HCT116 (cell line): ENCODE results near the gene PRR14L. TPM values are rescaled to one million over a fixed set of nuclear protein-coding genes. Genes with fewer than 3 reads are reported as not detected.

Experiments used
- ATAC-seq: fragments of 200-7000 bp; cut with Tn5 transposase; 2 replicates; pipeline ENCODE4 v1.9.1; 2020; ENCODE audit warnings: mild to moderate bottlenecking, moderate library complexity
- BruUV-seq: library from RNA; stranded (reverse); fragments of 400-500 nt; replicated peaks from 2 replicates; lab custom pipeline; 2021; lab: Mats Ljungman, UMichigan
- CTCF ChIA-PET: fragments of 300-600 bp; sonication (Branson Sonifier 250); formaldehyde crosslinking; loops from one replicate; lab custom pipeline; 2021; ENCODE audit warnings: antibody characterized with exemption; lab: Charles Lee
- POLR2A ChIA-PET: fragments of 300-600, 350-600 bp; sonication (Branson Sonifier 250); formaldehyde crosslinking; loops from one replicate; lab custom pipeline; 2021; ENCODE audit warnings: antibody characterized with exemption; lab: Charles Lee
- RAD21 ChIA-PET, 2 experiments: fragments of 300-600 bp; sonication (Branson Sonifier 250); formaldehyde crosslinking; loops; one replicate each; lab custom pipeline; 2023; ENCODE audit warnings: low total read pairs in 2 of 2; ENCODE audit not compliant: uncharacterized antibody in 2 of 2, unreplicated experiment in 2 of 2, low non-redundant PET in 1 of 2; lab: Charles Lee
- DNase-seq: peaks from one replicate; pipeline ENCODE4 v3.0.0-alpha.2; 2010; ENCODE audit warnings: low read depth, low spot score
- H2AFZ ChIP-seq: fragments of 200-600 bp; shearing (Covaris generic), sonication (generic); 2 replicates; pipeline ENCODE4 v1.6.1; 2017; ENCODE audit warnings: low read depth, mixed run types, mixed read lengths, antibody characterized with exemption, low read length; ENCODE audit not compliant: poor library complexity, severe bottlenecking
- H3K27ac ChIP-seq: 2 replicates; pipeline ENCODE4 v1.5.1; 2012; ENCODE audit warnings: low read depth, low read length
- H3K27me3 ChIP-seq: fragments of 200-600 bp; sonication (generic); 2 replicates; pipeline ENCODE4 v1.6.1; 2016; ENCODE audit warnings: mixed run types, low read length, mixed read lengths; ENCODE audit not compliant: insufficient read depth
- H3K36me3 ChIP-seq, 2 experiments: fragments of 200-500 bp in 1 of 2; fragments of 200-600 bp in 1 of 2; sonication (Bioruptor generic) in 1 of 2; sonication (generic) in 1 of 2; 2 replicates each; pipeline versions ENCODE4 v1.5.1 to v1.6.1; 2014 to 2016; ENCODE audit warnings: low read length in 2 of 2, inconsistent platforms in 1 of 2, mixed read lengths in 1 of 2, mixed run types in 1 of 2; ENCODE audit not compliant: insufficient read depth in 2 of 2, control insufficient read depth in 1 of 2
- H3K4me1 ChIP-seq, 2 experiments: fragments of 200-600 bp in 1 of 2; sonication (generic) in 1 of 2; 2 replicates each; pipeline versions ENCODE4 v1.5.1 to v1.6.1; 2012 to 2017; ENCODE audit warnings: low read length in 2 of 2, inconsistent platforms in 1 of 2, mild to moderate bottlenecking in 1 of 2, mixed read lengths in 1 of 2, mixed run types in 1 of 2, moderate library complexity in 1 of 2; ENCODE audit not compliant: insufficient read depth in 2 of 2, control insufficient read depth in 1 of 2
- H3K4me2 ChIP-seq: fragments of 200-600 bp; sonication (generic); 2 replicates; pipeline ENCODE4 v1.6.1; 2017; ENCODE audit warnings: mixed run types, low read length, mixed read lengths
- H3K4me3 ChIP-seq, 2 experiments: fragments of 200-600 bp in 1 of 2; sonication (generic) in 1 of 2; replicated peaks in 1 of 2; 2 replicates each; pipeline ENCODE4 v1.5.1; 2011 to 2016; ENCODE audit warnings: low read length in 2 of 2, control low read depth in 1 of 2, low read depth in 1 of 2, mild to moderate bottlenecking in 1 of 2, mixed read lengths in 1 of 2, mixed run types in 1 of 2
- H3K79me2 ChIP-seq: fragments of 200-600 bp; sonication (generic); 2 replicates; pipeline ENCODE4 v1.6.1; 2017; ENCODE audit warnings: mild to moderate bottlenecking, mixed run types, low read length, moderate library complexity, mixed read lengths; ENCODE audit not compliant: insufficient read depth
- H3K9ac ChIP-seq: fragments of 200-600 bp; sonication (generic); 2 replicates; pipeline ENCODE4 v1.6.1; 2016; ENCODE audit warnings: low read length, mixed read lengths
- H3K9me2 ChIP-seq: fragments of 200-600 bp; sonication (generic), shearing (Covaris generic); 2 replicates; pipeline ENCODE4 v1.6.1; 2017; ENCODE audit warnings: mixed run types, mild to moderate bottlenecking, moderate library complexity; ENCODE audit not compliant: insufficient read depth
- H3K9me3 ChIP-seq, 2 experiments: fragments of 200-500 bp in 1 of 2; fragments of 200-600 bp in 1 of 2; sonication (Bioruptor generic) in 1 of 2; sonication (generic) in 1 of 2; 2 replicates each; pipeline ENCODE4 v1.6.1; 2014 to 2017; ENCODE audit warnings: low read length in 2 of 2, mixed read lengths in 2 of 2, inconsistent platforms in 1 of 2, low read depth in 1 of 2, mild to moderate bottlenecking in 1 of 2, mixed run types in 1 of 2, moderate library complexity in 1 of 2; ENCODE audit not compliant: control insufficient read depth in 1 of 2, insufficient read depth in 1 of 2
- H4K20me1 ChIP-seq: fragments of 200-600 bp; sonication (generic), shearing (Covaris generic); 2 replicates; pipeline ENCODE4 v1.6.1; 2017; ENCODE audit warnings: mixed run types, mild to moderate bottlenecking, moderate library complexity; ENCODE audit not compliant: insufficient read depth
- CEBPB ChIP-seq: IDR thresholded peaks from 2 replicates; pipeline ENCODE4 v1.6.1; 2012; ENCODE audit warnings: low read depth
- EGR1 ChIP-seq: IDR thresholded peaks from 2 replicates; pipeline ENCODE4 v1.6.1; 2012; ENCODE audit warnings: low read depth
- ELF1 ChIP-seq: IDR thresholded peaks from 2 replicates; pipeline ENCODE4 v1.6.1; 2012; ENCODE audit warnings: low read depth, borderline replicate concordance
- FOSL1 ChIP-seq: IDR thresholded peaks from 2 replicates; pipeline ENCODE4 v1.6.1; 2012; ENCODE audit warnings: low read depth
- JUND ChIP-seq: IDR thresholded peaks from 2 replicates; pipeline ENCODE4 v1.6.1; 2012
- POLR2A ChIP-seq: IDR thresholded peaks from 2 replicates; pipeline ENCODE4 v1.7.0; 2011; ENCODE audit warnings: borderline replicate concordance; ENCODE audit not compliant: insufficient read depth, insufficient read length; ENCODE audit errors: extremely low read depth
- POLR2AphosphoS5 ChIP-seq: IDR thresholded peaks from 2 replicates; pipeline ENCODE4 v1.6.1; 2011; ENCODE audit warnings: mild to moderate bottlenecking, low read depth, low read length, moderate library complexity
- REST ChIP-seq: IDR thresholded peaks from 2 replicates; pipeline ENCODE4 v1.6.1; 2012; ENCODE audit warnings: low read depth
- SRF ChIP-seq: IDR thresholded peaks from 2 replicates; pipeline ENCODE4 v1.6.1; 2012; ENCODE audit warnings: low read depth
- TCF7L2 ChIP-seq: IDR thresholded peaks from 2 replicates; pipeline ENCODE4 v1.7.0; 2011; ENCODE audit warnings: borderline replicate concordance, inconsistent platforms; ENCODE audit not compliant: insufficient read depth, insufficient read length; ENCODE audit errors: extremely low read depth
- ZBTB33 ChIP-seq: IDR thresholded peaks from 2 replicates; pipeline ENCODE4 v1.6.1; 2011; ENCODE audit warnings: mild to moderate bottlenecking, low read length, moderate library complexity; ENCODE audit not compliant: insufficient replicate concordance; ENCODE audit errors: extremely low read depth
- ZNF274 ChIP-seq: fragments of 200-500 bp; sonication (Bioruptor generic); IDR thresholded peaks from 2 replicates; pipeline ENCODE4 v1.6.1; 2014; ENCODE audit warnings: mild to moderate bottlenecking, low read depth, low read length, inconsistent platforms
- intact Hi-C: fragments of 100-400 bp; cut with micrococcal nuclease; formaldehyde crosslinking; loops from 2 replicates; pipeline ENCODE4 v1.10.0; 2022
- total RNA-seq: library from RNA; stranded (reverse); gene quantifications from one replicate; pipeline ENCODE4 v1.2.1, GENCODE V29; 2021; ENCODE audit not compliant: unreplicated experiment
- TF ChIP-seq, protein P1 (sequence below), 3 experiments: fragments of 200-600 bp in 1 of 3; sonication (generic) in 1 of 3; IDR thresholded peaks in 2 of 3; conservative IDR thresholded peaks in 1 of 3; 2 replicates each; pipeline ENCODE4 v1.5.1; 2012 to 2017; ENCODE audit warnings: low read depth in 2 of 3, low read length in 2 of 3, antibody characterized with exemption in 1 of 3, borderline replicate concordance in 1 of 3, control low read depth in 1 of 3, mild to moderate bottlenecking in 1 of 3, mixed read lengths in 1 of 3, mixed run types in 1 of 3, moderate library complexity in 1 of 3; ENCODE audit not compliant: insufficient read depth in 1 of 3

The PRR14L gene
- total RNA-seq, 1 experiment from 2014 or later, result 61.5 TPM

DNA sequence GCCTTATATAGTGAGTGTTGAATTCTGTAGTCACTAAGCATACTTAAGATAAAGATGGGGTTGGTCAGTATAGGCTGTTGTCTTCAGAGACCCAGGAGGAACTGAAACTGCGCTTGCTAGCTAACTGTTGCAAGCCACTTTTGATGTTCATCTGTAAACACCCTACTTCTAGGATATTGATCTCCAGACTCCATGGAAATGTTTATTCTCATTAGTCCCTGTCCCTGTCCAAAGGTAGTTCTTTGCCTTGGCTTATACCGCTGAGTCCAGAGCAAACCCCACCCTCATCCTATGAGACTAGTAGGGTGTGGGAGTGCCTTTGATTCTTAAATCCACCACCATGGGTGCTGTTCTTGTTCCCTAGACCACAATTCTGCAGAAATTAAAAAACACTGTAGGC lies 40.3 kb upstream of the PRR14L start (continued):
- no peak for TF ChIP-seq ZBTB33
- TF ChIP-seq CEBPB, result no peak

DNA sequence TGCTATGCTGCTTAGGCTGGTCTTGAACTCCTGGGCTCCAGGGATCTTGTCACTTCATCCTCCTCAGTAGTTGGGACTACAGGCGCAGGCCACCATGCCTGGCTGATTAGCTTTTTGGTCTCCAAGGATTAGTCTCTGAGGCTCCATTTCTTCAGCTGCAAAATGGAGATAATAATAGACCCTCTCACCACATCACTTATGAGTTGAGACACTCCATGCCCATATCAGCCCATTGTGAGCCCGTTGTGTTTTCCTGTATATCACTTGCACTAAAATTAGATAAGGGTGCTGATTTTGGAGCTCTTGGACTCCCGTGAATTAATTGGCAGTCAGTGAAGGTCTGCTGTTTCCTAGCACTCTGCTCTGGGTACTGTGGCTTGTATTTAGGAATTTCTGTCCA lies 39.9 kb upstream of the PRR14L start:
- Histone ChIP-seq H3K27me3 (no peaks in the 10 kb centered on the region), H3K9ac (no peak overlapping the region), H4K20me1 (no peaks in the 10 kb centered on the region), H3K9me3 (no peaks in the 10 kb centered on the region), H3K79me2 (no peaks in the 10 kb centered on the region), H3K36me3 (peaks cover 18 to 20% of the 10 kb centered on the region in 2 experiments), H3K4me2 (no peak overlapping the region), H3K4me3 (no peak overlapping the region), H3K4me1 (no peaks in the 10 kb centered on the region), H2AFZ (no peak overlapping the region), H3K27ac (no peak overlapping the region), H3K9me2 (no peaks in the 10 kb centered on the region)
- ChIA-PET RAD21 (no interaction called here), CTCF (no interaction called here), POLR2A (no interaction called here)
- BruUV-seq, result TSS peak; percentile 8
- TF ChIP-seq POLR2A, result no peak
- TF ChIP-seq REST, result no peak
- TF ChIP-seq CEBPB, result no peak
- TF ChIP-seq ZNF274, result no peak
- no peak for TF ChIP-seq FOSL1
- no peak for TF ChIP-seq JUND
- TF ChIP-seq SRF, result no peak
- no peak for TF ChIP-seq EGR1
- TF ChIP-seq TCF7L2, result no peak
- no peak for TF ChIP-seq POLR2AphosphoS5
- TF ChIP-seq ELF1, result no peak
- TF ChIP-seq, protein P1, sequence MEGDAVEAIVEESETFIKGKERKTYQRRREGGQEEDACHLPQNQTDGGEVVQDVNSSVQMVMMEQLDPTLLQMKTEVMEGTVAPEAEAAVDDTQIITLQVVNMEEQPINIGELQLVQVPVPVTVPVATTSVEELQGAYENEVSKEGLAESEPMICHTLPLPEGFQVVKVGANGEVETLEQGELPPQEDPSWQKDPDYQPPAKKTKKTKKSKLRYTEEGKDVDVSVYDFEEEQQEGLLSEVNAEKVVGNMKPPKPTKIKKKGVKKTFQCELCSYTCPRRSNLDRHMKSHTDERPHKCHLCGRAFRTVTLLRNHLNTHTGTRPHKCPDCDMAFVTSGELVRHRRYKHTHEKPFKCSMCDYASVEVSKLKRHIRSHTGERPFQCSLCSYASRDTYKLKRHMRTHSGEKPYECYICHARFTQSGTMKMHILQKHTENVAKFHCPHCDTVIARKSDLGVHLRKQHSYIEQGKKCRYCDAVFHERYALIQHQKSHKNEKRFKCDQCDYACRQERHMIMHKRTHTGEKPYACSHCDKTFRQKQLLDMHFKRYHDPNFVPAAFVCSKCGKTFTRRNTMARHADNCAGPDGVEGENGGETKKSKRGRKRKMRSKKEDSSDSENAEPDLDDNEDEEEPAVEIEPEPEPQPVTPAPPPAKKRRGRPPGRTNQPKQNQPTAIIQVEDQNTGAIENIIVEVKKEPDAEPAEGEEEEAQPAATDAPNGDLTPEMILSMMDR (IDR thresholded peaks at IDR 0.05 in 2 of 3, conservative IDR thresholded peaks at IDR 0.05 in 1 of 3; ENCODE audit: borderline replicate concordance in 1 of 3, insufficient read depth in 1 of 3, low read depth in 2 of 3, low read length in 2 of 3), result no peak
- intact Hi-C loops, result no loop called here
- no peak for ATAC-seq
- no peak for DNase-seq
